H1 (cell line): Measurements from ENCODE around the gene MARK1. TPM values are rescaled to one million over a fixed set of nuclear protein-coding genes. Genes with fewer than 3 reads are reported as not detected.
"Not testable (repeated sequence)": the region's sequence is repeated elsewhere in the genome, so short reads cannot be mapped to it uniquely, and the experiment has no call there.

Source experiments
- CTCF ChIA-PET: fragments of 300-600 bp; sonication (Branson Sonifier 250); formaldehyde crosslinking; loops from one replicate; lab custom pipeline; 2021; ENCODE audit not compliant: partially characterized antibody; lab: Charles Lee
- POLR2A ChIA-PET: fragments of 300-600 bp; sonication (Branson Sonifier 250); formaldehyde crosslinking; loops from one replicate; lab custom pipeline; 2021; ENCODE audit warnings: inconsistent platforms; ENCODE audit not compliant: partially characterized antibody; lab: Charles Lee
- DNase-seq, 2 experiments: peaks; one replicate each; pipeline versions ENCODE4 v3.0.0 to v3.0.0-alpha.2; 2010 to 2022; ENCODE audit warnings: low spot score in 2 of 2, low read depth in 1 of 2, mixed read lengths in 1 of 2
- FAIRE-seq: peaks from 2 replicates; lab custom pipeline; 2011; peaks lifted over from hg19 to GRCh38; lab: Jason Lieb, UNC
- H2AFZ ChIP-seq: 2 replicates; pipeline ENCODE4 v1.8.1; 2012; ENCODE audit warnings: low read length, inconsistent platforms
- H2AK5ac ChIP-seq: 2 replicates; pipeline ENCODE4 v1.6.1; 2013; ENCODE audit warnings: low read depth, low read length
- H2BK120ac ChIP-seq: replicated peaks from 2 replicates; pipeline ENCODE3; 2013; ENCODE audit warnings: low read depth, low read length, inconsistent platforms
- H2BK12ac ChIP-seq: 2 replicates; pipeline ENCODE4 v1.6.1; 2013; ENCODE audit warnings: low read depth, low read length
- H2BK15ac ChIP-seq: 2 replicates; pipeline ENCODE4 v1.6.1; 2013; ENCODE audit warnings: low read length
- H2BK20ac ChIP-seq: 2 replicates; pipeline ENCODE4 v1.6.1; 2013; ENCODE audit warnings: low read length
- H2BK5ac ChIP-seq: 2 replicates; pipeline ENCODE4 v1.6.1; 2013; ENCODE audit warnings: low read depth, low read length
- H3K14ac ChIP-seq: 2 replicates; pipeline ENCODE4 v1.6.1; 2013; ENCODE audit warnings: inconsistent platforms; ENCODE audit not compliant: insufficient read length
- H3K18ac ChIP-seq: 2 replicates; pipeline ENCODE4 v1.6.1; 2013; ENCODE audit warnings: low read length; ENCODE audit errors: extremely low read depth
- H3K23ac ChIP-seq: 2 replicates; pipeline ENCODE4 v1.6.1; 2013; ENCODE audit warnings: inconsistent platforms; ENCODE audit not compliant: insufficient read length
- H3K23me2 ChIP-seq: 2 replicates; pipeline ENCODE4 v1.6.1; 2013; ENCODE audit warnings: low read depth, low read length
- H3K27ac ChIP-seq: 2 replicates; pipeline ENCODE4 v1.6.1; 2011; ENCODE audit warnings: low read depth, low read length, inconsistent platforms
- H3K27me3 ChIP-seq, 4 experiments: replicated peaks in 1 of 4; 1 replicate in 1 of 4; 2 replicates in 3 of 4; pipeline versions ENCODE4 v1.6.1 to v1.8.1; 2011 to 2013; ENCODE audit warnings: low read length in 3 of 4, mild to moderate bottlenecking in 3 of 4, inconsistent platforms in 2 of 4, mixed read lengths in 2 of 4, moderate library complexity in 1 of 4; ENCODE audit not compliant: control insufficient read depth in 3 of 4, insufficient read depth in 3 of 4; ENCODE audit errors: extremely low read depth in 1 of 4
- H3K36me3 ChIP-seq, 4 experiments: 2 replicates each; pipeline versions ENCODE4 v1.6.1 to v1.8.1; 2011 to 2013; ENCODE audit warnings: mild to moderate bottlenecking in 4 of 4, low read length in 3 of 4, moderate library complexity in 2 of 4, control low read depth in 1 of 4, inconsistent platforms in 1 of 4; ENCODE audit not compliant: insufficient read depth in 4 of 4, control insufficient read depth in 2 of 4
- H3K4ac ChIP-seq: replicated peaks from 2 replicates; pipeline ENCODE3; 2013; ENCODE audit warnings: low read length, low read depth, mixed read lengths, inconsistent platforms; ENCODE audit not compliant: insufficient read length
- H3K4me1 ChIP-seq, 4 experiments: replicated peaks in 1 of 4; 1 replicate in 1 of 4; 2 replicates in 3 of 4; pipeline versions ENCODE4 v1.6.1 to v1.8.1; 2011 to 2013; ENCODE audit warnings: low read length in 3 of 4, inconsistent platforms in 2 of 4, mixed read lengths in 1 of 4; ENCODE audit not compliant: insufficient read depth in 4 of 4, control insufficient read depth in 3 of 4
- H3K4me2 ChIP-seq, 2 experiments: 2 replicates each; pipeline versions ENCODE4 v1.6.1 to v1.8.1; 2011 to 2013; ENCODE audit warnings: low read depth in 2 of 2, low read length in 2 of 2, control low read depth in 1 of 2, inconsistent platforms in 1 of 2, mild to moderate bottlenecking in 1 of 2; ENCODE audit not compliant: insufficient read depth in 1 of 2
- H3K4me3 ChIP-seq, 4 experiments: fragments of 200-600, 300-600 bp in 1 of 4; sonication (generic), shearing (Covaris generic), sonication (Bioruptor Twin) in 1 of 4; 2 replicates each; pipeline versions ENCODE4 v1.5.1 to v1.8.1; 2011 to 2016; ENCODE audit warnings: low read length in 4 of 4, low read depth in 3 of 4, control low read depth in 2 of 4, inconsistent platforms in 2 of 4, mild to moderate bottlenecking in 2 of 4, mixed read lengths in 1 of 4, moderate library complexity in 1 of 4; ENCODE audit not compliant: insufficient read depth in 2 of 4; ENCODE audit errors: extremely low read depth in 1 of 4
- H3K56ac ChIP-seq: replicated peaks from 2 replicates; pipeline ENCODE3; 2013; ENCODE audit warnings: low read depth, mild to moderate bottlenecking, mixed read lengths, low read length, inconsistent platforms; ENCODE audit not compliant: insufficient read length
- H3K79me1 ChIP-seq: 2 replicates; pipeline ENCODE4 v1.6.1; 2013; ENCODE audit warnings: low read depth, low read length, control low read depth
- H3K79me2 ChIP-seq, 2 experiments: 2 replicates each; pipeline versions ENCODE4 v1.6.1 to v1.8.1; 2012 to 2013; ENCODE audit warnings: low read length in 2 of 2, mild to moderate bottlenecking in 2 of 2, inconsistent platforms in 1 of 2; ENCODE audit not compliant: insufficient read depth in 2 of 2, control insufficient read depth in 1 of 2
- H3K9ac ChIP-seq, 4 experiments: replicated peaks in 1 of 4; 1 replicate in 1 of 4; 2 replicates in 3 of 4; pipeline versions ENCODE4 v1.6.1 to v1.8.1; 2011 to 2013; ENCODE audit warnings: low read depth in 3 of 4, low read length in 3 of 4, control low read depth in 2 of 4, mild to moderate bottlenecking in 2 of 4, moderate library complexity in 2 of 4, inconsistent platforms in 1 of 4; ENCODE audit errors: extremely low read depth in 1 of 4
- H3K9me3 ChIP-seq, 2 experiments: 2 replicates each; pipeline versions ENCODE4 v1.6.1 to v1.8.1; 2012 to 2013; ENCODE audit warnings: mild to moderate bottlenecking in 2 of 2, moderate library complexity in 2 of 2, control low read depth in 1 of 2, inconsistent platforms in 1 of 2, low read depth in 1 of 2, low read length in 1 of 2, mixed read lengths in 1 of 2; ENCODE audit not compliant: insufficient read depth in 2 of 2
- H4K20me1 ChIP-seq, 2 experiments: replicated peaks in 1 of 2; 2 replicates each; pipeline versions ENCODE3 to v1.8.1; 2011 to 2013; ENCODE audit warnings: inconsistent platforms in 2 of 2, low read length in 2 of 2, mild to moderate bottlenecking in 1 of 2; ENCODE audit not compliant: insufficient read depth in 2 of 2, control insufficient read depth in 1 of 2
- H4K5ac ChIP-seq: 2 replicates; pipeline ENCODE4 v1.6.1; 2013; ENCODE audit warnings: low read length, low read depth, mixed read lengths, inconsistent platforms; ENCODE audit not compliant: insufficient read length
- H4K8ac ChIP-seq: 2 replicates; pipeline ENCODE4 v1.8.0; 2013; ENCODE audit warnings: mild to moderate bottlenecking, moderate library complexity, low read length, inconsistent platforms; ENCODE audit not compliant: insufficient read depth; ENCODE audit errors: extremely low read depth
- H4K91ac ChIP-seq: replicated peaks from 2 replicates; pipeline ENCODE3; 2013; ENCODE audit warnings: low read length, mixed read lengths, inconsistent platforms; ENCODE audit not compliant: insufficient read length
- WGBS, 2 experiments: shearing (Covaris generic) in 1 of 2; methylation state at CpG; one replicate each; pipeline versions ENCODE4 v1.1.6 to v1.1.7; 2013 to 2015; ENCODE audit warnings: low lambda C conversion rate in 2 of 2, mixed read lengths in 2 of 2, inconsistent platforms in 1 of 2, low coverage in 1 of 2, missing lambda C conversion rate in 1 of 2; ENCODE audit not compliant: insufficient replicate concordance in 2 of 2, insufficient coverage in 1 of 2, insufficient read length in 1 of 2; ENCODE audit errors: extremely low coverage in 1 of 2, missing lambda C conversion rate in 1 of 2; 5-methylcytosine and 5-hydroxymethylcytosine counted together
- polyA plus RNA-seq, 7 experiments: library from polyadenylated mRNA; depleted of rRNA in 3 of 7; stranded (reverse) in 5 of 7; unstranded in 2 of 7; fragments of >200 nt in 5 of 7; fragments of 200-250 nt in 2 of 7; gene quantifications; 1 replicate in 5 of 7; 2 replicates in 1 of 7; 4 replicates in 1 of 7; pipeline versions ENCODE4 v1.2.1 to v1.2.3, GENCODE V29; 2011 to 2013; ENCODE audit warnings: missing spikeins in 2 of 7, mixed read lengths in 2 of 7
- total RNA-seq: library from RNA; stranded (reverse); fragmentation: NEBNext Ultra II Directional; extraction: Animal tissue kit (Norgen Biotek cat#: 25700); gene quantifications from 2 replicates; pipeline ENCODE4 v1.2.1, GENCODE V29; 2021

MARK1 gene
- total and polyA plus RNA-seq, 2 of the 8 experiments (the other 6 are each of a cell fraction or from before 2014, with no cell fraction given) = 5.5 to 20.5 TPM

- not testable (repeated sequence) for H3K23ac ChIP-seq, H2BK15ac ChIP-seq, DNase-seq, H4K20me1 ChIP-seq, H3K18ac ChIP-seq, H3K27ac ChIP-seq, H3K4me1 ChIP-seq, H3K9ac ChIP-seq, FAIRE-seq, H2AFZ ChIP-seq, H3K27me3 ChIP-seq, H4K5ac ChIP-seq, H3K4ac ChIP-seq, H3K36me3 ChIP-seq, H2BK5ac ChIP-seq, H4K91ac ChIP-seq, H2BK20ac ChIP-seq, H3K9me3 ChIP-seq, H3K14ac ChIP-seq, H4K8ac ChIP-seq, H3K4me2 ChIP-seq, H2BK120ac ChIP-seq, H3K79me1 ChIP-seq, H3K79me2 ChIP-seq, H2BK12ac ChIP-seq, H3K23me2 ChIP-seq, H3K56ac ChIP-seq, H3K4me3 ChIP-seq, H2AK5ac ChIP-seq
- CTCF ChIA-PET = interaction anchor here (0.8 to 4.7 kb wide), 6 partner anchors 10 to 93 kb away, joined by 3 to 27 read pairs (median 3); no protein-coding TSS in a partner anchor
- WGBS, 2 experiments = 97% methylated on average over 12 of the region's 12 CpGs; no CpG with 5 or more reads in 1 of the 2 experiments
- POLR2A ChIA-PET = interaction anchor here (1.0 kb wide), 1 partner anchor 11 kb away, joined by 3 read pairs; no protein-coding TSS in a partner anchor
These were observed 155.8 kb downstream of the MARK1 start for GRCh38 chr1:220683716-220684115.
